GM19468 (cell line): Measurements from ENCODE around the gene ERC1.

Experiments
- ATAC-seq: cut with Tn5 transposase; IDR thresholded peaks from one replicate; pipeline ENCODE4 v1.9.1; 2021; ENCODE audit warnings: mild to moderate bottlenecking, moderate library complexity, moderate number of reproducible peaks; ENCODE audit not compliant: unreplicated experiment; ENCODE audit errors: extremely low read depth

ERC1 gene

DNA sequence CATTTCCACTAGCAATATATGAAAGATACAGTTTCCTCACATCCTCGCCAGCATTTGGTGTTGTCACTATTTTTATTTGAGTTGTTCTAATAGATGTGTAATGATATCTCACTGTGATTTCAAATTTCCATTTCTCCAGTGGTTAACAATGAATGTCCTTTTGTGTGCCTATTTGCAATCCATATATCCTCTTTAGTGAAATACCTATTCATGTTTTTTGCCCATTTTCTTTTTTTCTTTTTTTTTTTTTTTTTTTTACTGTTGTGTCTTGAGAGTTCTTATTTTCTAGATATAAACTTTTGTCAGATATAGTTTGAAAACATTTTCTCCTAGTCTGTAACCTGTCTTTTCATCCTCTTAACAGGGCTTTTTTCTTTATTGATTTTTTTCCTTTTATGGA, 524.4 kb downstream of the ERC1 start:
- ATAC-seq = no peak

DNA sequence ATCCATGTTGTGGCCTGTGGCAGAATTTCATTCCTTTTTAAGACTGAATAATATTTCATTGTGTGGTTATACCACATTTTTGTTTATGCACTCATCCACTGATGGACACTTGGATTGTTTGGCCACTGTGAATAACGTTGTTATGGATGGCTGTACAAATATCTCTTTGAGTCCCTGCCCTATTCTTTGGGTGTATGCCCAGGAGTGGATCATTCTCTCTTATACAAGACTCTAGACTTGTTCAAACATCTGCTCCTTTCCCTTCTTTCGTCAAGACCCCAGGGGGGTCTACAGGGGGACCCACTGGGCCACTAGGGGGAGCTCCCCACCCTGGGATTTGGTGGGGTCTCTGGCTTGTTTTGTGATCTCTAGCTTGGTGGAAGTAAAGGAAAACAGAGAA, 526.0 kb downstream of the ERC1 start:
- ATAC-seq = no peak

DNA sequence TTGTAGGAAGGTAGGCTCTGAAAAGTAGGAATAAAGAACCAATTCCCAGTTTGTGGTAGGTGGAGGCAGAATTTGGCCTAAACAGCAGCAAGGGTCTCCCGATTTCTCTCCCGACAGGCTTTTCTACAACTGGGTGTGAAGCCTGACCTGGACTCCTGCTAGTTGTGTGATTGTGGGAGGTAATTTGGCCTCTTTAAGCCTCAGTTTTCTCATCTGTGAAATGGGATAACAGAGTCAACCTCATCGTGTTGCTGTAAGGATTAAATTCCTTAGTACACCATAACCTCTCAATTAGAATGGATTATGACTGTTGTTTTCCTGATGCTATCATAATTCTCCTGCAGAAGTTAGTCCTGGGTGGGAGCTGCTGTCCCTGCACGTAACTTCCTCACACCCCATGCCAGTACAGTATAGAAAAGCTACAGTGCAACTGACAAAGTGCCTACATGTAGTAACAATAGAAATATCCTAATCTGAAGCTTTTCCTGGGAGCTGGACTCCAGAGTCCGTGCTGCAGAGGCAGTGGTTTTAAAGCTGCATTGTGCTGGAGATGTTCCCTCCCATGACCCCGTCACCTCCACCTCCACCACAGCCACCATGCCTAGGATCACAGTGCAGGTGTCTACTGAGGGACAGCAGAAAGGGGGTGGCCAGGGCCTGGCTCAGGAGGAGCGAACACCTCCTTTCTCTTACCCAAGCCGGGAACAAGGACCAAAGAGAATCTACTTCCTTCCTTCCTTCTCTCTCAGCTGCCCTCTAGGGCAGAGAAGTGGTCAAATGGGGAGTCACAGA, 526.9 kb downstream of the ERC1 start:
- no peak for ATAC-seq

DNA sequence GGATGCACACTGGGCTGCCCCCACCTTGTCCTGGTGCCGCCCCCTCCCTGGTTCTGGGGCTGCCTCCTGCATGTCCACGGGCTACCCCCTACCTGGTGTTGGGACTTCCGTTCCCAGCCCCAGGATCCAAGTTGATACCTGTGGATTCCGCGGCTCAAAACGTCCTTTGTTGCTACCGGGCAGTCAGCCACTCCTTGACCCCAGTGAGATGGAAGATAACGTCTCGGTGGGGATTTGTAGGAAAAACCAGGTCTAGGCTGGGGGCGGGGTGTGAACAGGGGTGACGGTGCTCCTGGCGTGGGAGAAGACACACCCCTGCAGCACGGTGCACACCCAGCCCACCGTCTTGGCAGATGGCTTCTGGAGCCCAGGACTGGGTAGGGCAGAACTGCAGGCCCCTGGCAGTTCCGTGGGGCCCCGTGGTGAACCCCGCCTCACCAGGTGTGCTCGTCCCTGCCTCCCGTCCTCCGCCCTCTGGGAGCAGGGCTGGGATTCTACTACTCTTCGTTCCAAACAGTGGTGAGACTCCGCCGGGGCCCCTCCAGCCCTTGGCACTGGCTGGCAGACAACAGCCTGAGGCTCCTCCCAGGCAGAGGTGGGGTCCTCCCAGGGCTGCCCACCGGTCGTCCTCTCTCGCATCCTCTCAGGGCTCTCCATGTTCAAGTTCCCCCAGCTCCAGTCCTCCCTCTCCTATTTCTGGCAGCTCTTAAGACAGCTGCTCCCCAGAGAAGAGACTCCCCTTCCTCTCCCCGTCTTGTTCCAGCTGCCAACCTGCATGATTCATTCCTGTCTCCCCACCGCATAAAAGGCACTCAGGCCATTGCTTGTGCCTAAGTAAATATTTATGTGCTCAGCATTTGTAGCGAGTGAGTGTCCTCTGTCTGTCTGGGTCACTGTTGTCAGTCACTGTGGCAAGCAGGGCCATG, 527.8 kb downstream of the ERC1 start:
- ATAC-seq = no peak

DNA sequence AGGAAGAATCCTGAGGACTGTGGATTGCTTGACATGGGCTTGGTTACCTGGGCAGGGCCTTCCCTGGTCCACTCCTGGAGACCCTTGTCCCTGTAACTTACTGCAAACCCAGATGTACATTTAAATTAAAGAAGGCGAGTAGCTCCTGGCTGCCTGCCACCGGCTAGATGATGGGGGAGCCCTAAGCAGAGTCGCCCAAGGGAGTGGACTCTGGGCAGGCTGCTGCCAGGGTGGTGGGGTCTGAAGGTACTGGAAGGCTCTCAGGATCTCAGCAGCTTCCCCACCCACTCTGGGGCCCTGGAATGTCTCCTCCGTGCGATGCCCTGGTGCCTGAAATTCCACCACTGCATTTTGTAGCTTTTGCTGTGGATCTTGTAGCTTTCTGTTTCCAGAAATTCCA, 528.6 kb downstream of the ERC1 start:
- ATAC-seq = no peak

DNA sequence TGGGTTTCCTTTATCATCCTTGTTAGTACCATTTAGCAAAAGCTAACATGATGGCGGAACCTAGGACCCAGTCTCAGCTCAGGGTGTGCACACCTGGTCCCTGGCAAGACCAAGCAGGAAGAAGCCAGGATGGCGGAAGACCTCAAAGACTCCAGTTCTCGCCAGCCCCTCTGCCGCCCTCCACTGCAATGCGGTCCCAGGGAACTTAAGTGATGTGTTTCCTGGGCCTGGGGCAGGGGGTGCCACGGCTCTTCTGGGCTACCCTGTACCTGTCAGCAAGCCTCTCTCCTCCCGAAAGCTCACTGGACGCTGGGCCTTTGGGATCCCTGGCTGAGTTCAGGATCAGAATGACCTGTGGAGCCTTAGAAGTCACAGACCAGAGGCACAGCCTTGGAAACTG, 532.0 kb downstream of the ERC1 start:
- no peak for ATAC-seq

DNA sequence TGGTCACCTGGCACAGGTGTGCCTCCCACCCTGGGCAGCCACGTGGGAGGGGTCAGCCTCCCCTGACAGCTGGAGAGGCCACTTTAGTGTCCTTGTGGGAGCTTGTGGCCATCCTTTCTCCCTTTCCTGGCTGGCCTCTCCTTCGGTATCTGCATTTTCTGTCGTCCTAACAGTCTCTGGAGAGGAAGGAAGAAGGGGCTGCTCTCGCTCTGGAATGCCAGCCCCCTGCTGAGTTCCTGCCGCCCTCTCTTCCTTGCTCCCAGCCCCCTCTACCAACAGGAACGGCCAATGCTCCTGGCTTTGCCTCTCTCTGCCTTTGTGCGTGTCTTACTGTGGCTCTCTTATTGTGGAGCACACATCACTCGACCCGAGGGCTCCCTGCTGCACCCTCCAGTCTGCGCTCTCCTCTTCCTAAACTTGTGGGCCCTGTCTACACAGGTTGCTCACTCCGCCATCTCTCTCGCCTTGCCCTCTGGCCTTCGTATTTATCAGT, 532.6 kb downstream of the ERC1 start:
- ATAC-seq = no peak

DNA sequence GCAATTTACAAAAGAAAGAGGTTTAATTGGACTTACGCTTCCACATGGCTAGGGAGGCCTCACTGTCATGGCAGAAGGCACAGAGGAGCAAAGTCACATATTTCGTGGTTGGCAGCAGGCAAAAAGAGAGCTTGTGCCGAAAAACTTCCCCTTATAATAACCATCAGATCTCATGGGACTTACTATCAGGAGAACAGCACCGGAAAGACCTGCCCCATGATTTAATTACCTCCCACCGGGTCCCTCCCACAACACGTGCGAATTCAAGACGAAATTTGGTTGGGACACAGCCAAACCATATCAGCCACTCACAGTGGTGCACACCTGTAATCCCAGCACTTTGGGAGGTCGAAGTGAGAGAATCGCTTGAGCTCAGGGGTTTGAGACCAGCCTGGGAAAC, 534.8 kb downstream of the ERC1 start:
- no peak for ATAC-seq

DNA sequence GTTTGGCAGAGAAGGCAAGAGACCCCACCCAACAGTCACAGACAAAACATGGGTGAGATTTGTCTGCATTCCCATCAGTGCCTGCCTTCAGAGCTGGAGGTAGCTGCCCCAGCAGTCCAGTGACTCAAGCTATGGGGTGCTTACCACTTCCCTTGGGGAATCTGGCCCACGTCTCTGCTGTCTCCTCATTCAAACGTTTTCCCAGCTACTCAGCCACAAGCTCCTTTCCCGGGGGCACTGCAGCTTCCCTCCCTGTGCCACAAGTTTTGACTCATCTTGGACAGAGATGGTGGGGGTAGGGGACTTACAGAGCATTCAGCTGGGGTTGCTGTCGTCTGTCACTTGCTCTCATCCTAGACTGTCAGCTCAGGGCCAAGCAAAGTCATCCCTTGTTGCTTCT, 536.8 kb downstream of the ERC1 start:
- ATAC-seq = no peak

DNA sequence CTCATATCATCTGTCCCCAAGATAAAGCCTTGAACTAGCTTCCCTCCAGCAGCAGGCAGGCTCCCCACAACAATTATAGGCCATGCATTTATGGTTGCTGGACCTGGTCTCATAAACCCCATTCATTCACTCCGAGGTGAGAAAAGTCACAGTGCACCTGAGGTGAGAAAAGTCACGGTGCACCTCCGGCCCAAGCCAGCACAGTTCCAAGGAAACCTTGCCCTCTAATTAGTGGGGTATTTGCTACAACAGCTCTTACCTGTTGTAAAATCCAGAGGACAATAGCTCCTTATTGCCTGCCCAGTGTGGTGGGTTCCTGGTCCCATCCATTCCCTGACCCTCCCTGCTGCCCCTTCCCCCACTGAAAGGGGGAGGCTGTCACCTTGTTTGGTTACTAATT, 537.8 kb downstream of the ERC1 start:
- ATAC-seq = no peak

DNA sequence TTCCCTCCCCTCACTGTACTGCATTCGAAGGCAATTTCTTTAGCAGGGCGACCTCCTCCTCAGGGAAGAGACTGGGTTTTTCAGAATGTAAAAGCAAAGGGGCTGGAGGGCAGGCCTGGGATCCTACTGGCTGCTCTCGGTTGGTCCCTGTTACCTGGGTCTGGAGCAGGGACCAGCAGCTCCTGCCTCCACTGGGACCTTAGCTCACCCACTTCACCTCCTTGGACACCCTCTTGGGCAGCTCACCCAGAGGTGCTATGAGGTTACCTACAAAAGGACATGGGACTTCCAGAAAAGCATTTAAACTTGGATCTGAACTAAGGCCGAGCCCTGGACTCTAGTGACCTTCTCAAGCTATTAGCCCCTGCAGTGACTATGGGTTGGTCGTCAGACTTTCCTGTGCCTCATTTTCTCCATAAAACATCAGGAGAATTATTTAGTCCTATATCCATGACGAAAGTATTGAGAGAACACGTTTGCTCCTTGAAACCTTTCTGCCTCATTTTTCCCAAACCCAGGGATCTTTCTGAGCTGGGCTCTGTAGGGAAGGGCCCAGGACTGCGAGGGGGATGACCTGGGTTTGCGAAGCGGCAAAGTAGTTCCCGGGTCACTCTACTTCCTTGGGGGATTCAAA, 538.3 kb downstream of the ERC1 start:
- no peak for ATAC-seq

DNA sequence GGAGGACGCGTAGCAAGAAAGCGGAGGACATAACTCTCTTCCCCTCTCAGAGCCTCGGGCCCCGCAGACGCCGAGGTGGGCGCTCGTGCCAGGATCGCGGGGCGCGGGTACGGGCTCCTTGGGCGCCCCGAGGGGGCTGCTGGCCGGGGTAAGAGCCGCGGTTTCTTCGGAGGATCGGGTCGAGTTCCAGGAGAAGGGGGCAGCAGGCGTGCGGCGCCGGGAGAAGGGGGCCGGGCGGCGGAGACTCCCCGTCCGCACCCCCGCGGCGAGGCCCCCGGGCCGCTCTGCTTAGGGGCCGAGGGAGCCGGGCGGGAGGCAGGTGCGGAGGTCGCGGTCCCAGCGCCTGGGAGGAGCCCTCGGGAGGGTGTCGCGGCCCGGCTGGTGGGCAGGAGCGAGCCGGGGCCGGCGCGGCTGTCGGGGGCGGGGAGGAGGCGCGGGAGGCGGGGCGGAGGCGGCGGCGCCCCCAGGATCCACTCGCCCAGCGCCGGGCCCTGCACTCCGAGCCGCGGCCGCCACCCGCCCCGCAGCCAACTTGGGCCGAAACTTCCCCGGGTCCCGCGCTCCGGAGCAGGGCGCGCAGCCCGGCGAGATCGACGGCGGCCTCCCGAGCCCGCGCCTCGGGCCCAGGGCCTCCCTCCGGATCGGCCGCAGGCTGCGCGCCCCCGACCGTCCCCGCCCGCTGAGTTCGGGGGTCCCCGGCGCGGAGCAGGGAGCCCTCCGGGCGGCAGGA, 539.0 kb downstream of the ERC1 start:
- ATAC-seq = no peak

DNA sequence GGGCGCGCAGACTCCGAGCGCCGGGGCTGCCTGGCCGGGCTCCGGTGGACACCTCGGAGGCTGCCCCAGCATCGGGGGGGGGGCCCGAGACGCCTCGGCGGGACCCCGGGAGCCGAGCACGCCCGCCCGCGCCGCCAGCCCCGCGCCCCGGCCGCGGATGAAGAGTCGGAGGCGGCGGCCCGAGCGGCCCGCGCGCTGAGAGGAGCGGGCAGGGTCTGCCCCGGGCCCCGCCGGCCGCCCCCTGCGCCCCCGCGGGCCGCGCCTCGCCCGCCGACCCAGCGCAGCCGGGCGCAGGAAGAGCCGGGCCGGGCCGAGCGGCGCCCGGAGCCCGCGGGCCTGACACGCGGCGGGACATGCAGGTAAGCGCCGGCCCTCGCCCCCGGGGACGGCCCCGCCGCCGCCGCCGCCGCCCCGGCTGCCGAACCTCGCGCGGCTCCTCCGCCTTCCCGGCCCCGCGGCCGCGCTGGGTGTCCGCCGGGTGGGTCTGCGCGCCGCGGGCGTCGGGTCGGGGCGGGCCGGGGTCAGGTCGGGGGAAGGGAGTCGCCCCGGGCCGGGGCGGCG, 539.6 kb downstream of the ERC1 start:
- ATAC-seq = no peak

DNA sequence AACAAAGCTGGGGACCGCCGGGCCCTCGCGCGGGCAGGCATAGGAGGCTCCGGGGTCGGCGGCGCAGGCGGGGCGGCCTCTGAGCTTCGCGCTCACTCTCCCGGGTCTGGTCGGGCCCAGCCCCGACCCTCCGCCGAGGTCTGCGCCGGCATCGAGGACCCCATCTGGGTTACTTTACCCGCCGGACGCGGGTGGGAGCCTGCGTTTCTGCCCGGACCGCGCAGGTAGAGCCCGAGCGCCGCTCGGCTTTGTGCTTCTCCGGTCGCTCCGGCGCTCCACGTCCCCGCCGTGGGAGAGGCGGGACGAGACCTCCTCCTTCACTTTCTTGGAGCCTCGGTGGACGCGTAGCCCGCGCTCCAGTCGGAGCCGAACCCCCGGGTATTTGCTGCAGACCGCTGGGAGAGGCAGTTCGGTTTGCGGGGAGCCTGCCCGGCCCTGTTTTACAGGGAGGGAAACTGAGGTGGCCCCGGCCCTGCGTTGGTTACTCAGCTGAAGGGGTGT, 540.2 kb downstream of the ERC1 start:
- no peak for ATAC-seq

DNA sequence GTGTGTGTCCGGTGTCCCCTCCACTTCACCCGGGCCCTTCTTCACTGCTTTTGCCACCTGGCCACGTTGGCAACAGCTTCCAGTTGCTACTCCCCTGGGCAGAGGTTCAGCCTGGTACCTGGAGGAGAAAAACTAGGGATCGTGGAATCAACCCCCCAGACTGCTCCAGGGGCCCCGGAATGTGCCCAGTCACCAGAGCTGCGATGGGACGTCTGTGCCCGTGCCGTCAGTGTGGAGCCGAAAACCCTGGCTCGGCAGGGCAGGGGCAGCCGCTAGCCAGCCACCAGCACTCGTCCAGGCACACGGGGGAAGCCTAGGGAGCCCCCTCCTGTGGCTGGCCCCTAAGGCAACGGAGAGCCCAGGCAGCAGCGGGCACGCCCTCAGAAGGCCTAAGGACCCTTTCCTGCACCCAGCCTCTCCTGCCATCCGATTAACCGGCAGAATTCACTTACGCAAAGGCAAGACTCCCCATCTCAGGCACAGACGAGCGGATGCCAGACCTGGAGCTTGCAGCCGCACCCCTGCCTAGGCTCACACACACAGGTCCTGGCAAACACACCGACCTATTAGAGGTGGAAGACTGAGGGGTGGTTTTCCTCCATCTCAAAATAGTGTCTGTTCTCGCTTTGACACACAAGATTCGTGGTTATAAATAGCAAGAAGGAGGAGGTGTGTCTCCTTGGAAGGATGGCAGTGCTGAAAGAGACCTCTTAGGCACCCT, 540.8 kb downstream of the ERC1 start:
- ATAC-seq = no peak

DNA sequence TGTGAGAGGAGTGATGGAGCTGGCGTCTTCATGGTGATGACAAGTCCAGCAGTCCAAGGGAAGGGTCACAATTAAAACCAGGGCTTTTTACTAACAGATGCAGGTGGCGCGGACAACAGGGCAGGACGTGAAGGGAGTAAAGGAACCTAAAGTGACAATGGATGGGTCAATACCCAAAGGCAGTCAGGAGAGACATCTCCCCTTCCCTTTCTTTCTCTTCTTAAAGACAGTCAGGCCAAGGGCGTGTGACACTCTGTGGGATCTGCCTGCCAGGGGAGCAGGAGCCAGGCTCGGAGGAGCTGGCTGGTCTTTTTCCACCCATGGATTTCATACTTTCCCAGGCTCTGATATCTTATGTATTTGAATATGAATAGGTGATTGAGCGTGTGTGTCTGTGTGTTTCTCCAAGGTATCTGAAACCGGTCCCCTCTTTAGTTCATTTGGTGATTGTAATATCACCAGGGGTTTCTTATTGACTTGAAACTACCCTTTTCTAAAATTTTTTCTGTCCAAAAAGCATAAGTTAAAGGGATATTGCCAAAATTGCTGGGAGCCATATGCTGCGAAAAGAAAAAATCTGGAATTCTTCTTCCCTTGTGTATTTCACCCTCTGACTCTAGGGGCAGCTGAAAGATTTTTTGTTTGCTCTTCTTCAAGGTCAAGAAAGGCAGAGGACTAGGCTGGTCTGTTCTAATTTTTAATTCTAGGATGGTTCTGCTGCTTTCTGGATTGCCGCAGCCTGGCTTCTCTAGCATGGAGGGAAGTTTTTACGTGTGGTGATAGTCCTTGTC, 541.5 kb downstream of the ERC1 start:
- no peak for ATAC-seq

DNA sequence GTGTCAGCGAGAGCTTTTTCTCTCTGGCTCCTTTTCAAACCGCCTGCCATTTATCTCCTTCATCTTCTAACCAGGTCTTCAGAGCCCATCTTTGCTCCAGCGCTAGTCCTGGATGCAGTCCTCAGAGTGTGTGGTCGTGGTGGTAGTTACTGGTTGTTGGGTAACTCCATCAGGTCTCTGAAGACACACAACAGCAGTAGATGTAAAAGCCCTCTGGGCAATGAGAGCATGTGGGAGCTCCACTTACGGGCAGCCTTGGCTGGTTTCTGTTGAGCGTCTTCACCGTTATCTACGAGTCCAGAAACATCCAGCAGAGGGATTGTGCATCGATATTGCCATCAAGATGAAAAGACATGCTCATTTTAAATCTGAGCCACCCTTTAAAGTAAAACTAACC, 542.2 kb downstream of the ERC1 start:
- no peak for ATAC-seq

DNA sequence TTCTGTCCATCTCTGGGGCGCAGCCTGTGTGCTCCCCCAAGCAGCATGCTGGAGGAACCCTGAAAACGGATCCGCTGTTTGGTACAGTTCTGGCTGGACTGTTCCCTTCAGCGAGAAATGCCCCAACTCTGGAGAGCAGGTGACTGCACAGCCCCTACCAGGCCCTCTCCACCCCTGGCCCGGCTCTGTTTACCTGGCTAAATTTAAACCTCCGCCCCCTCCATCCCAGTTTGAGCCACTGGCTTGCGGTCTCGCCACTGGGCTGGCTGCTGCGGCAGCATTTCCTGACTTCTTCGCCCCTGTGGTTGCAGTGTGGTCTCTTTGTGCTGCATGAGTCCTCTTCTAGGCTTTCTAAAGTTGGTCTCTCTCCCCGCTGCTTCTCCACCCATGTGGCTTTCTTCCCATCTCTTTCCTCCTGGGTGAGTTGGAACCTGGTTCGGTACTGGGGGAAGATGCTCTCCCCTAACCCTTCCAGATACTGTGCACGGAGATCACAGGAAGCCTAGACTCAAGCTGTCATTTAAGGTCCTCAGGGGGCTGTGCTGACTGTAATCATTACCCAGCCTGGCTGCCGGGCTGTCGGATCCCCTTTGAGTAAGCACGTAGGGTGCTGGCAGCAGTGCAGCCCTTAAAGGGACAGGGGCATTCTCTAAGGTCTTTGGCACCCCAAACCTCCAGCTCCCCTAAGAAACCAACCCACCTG, 542.7 kb downstream of the ERC1 start:
- ATAC-seq = peak; percentile 35
